ENCODE results near the gene CD48. TPM values are rescaled to one million over a fixed set of nuclear protein-coding genes. Genes with fewer than 3 reads are reported as not detected.

Gene CD48
- total RNA-seq, 1 experiment from 2014 or later, result not detected

GRCh38 chr1:160630523-160631451 lies 80.8 kb downstream of the CD48 start:
- Histone ChIP-seq H3K27me3 (replicated peaks; ENCODE audit: insufficient read depth, low read depth, low read length, poor library complexity) (no peaks in the 10 kb centered on the region), H3K27ac (ENCODE audit: low read depth, low read length, poor library complexity, severe bottlenecking) (peak overlapping the region; percentile 44), H3K4me1 (ENCODE audit: insufficient read depth, low read length, poor library complexity, severe bottlenecking) (peaks cover 19% of the 10 kb centered on the region), H3K36me3 (ENCODE audit: insufficient read depth, low read length, poor library complexity, severe bottlenecking) (no peaks in the 10 kb centered on the region), H3K4me3 (ENCODE audit: low read depth, low read length, poor library complexity, severe bottlenecking) (no peak overlapping the region), H3K9me3 (ENCODE audit: low read depth, low read length, poor library complexity, severe bottlenecking) (no peaks in the 10 kb centered on the region)
- TF ChIP-seq EZH2 (IDR thresholded peaks at IDR 0.05; ENCODE audit: borderline replicate concordance, low read depth, low read length, poor library complexity, severe bottlenecking) (no peak), CTCF (conservative IDR thresholded peaks at IDR 0.05; ENCODE audit: low read depth, low read length) (no peak)
- CTCF ChIA-PET, result no interaction called here
- POLR2A ChIA-PET (ENCODE audit: low non-redundant PET), result interaction anchor here (0.5 to 0.7 kb wide), 2 partner anchors 148 to 239 kb away, joined by 3 to 4 read pairs; no protein-coding TSS in a partner anchor
- no TSS peak for BruUV-seq (replicated peaks)
- intact Hi-C loops (cut with micrococcal nuclease; ENCODE audit: unreplicated experiment), result no loop called here
- DNase-seq (ENCODE audit: low spot score), result peak; percentile 62

GRCh38 chr1:160629286-160630210 lies 82.1 kb downstream of the CD48 start:
- Histone ChIP-seq H3K27me3 (replicated peaks; ENCODE audit: insufficient read depth, low read depth, low read length, poor library complexity) (no peaks in the 10 kb centered on the region), H3K36me3 (ENCODE audit: insufficient read depth, low read length, poor library complexity, severe bottlenecking) (no peaks in the 10 kb centered on the region), H3K4me1 (ENCODE audit: insufficient read depth, low read length, poor library complexity, severe bottlenecking) (peaks cover 19% of the 10 kb centered on the region), H3K27ac (ENCODE audit: low read depth, low read length, poor library complexity, severe bottlenecking) (no peak overlapping the region), H3K4me3 (ENCODE audit: low read depth, low read length, poor library complexity, severe bottlenecking) (no peak overlapping the region), H3K9me3 (ENCODE audit: low read depth, low read length, poor library complexity, severe bottlenecking) (no peaks in the 10 kb centered on the region)
- ChIA-PET CTCF (no interaction called here), POLR2A (ENCODE audit: low non-redundant PET) (interaction anchor here (0.6 kb wide), 1 partner anchor 394 kb away, joined by 3 read pairs; no protein-coding TSS in a partner anchor)
- intact Hi-C loops (cut with micrococcal nuclease; ENCODE audit: unreplicated experiment), result no loop called here
- BruUV-seq (replicated peaks), result no TSS peak
- no peak for DNase-seq (ENCODE audit: low spot score)
- TF ChIP-seq EZH2 (IDR thresholded peaks at IDR 0.05; ENCODE audit: borderline replicate concordance, low read depth, low read length, poor library complexity, severe bottlenecking), result no peak
- TF ChIP-seq CTCF (conservative IDR thresholded peaks at IDR 0.05; ENCODE audit: low read depth, low read length), result no peak

- intact Hi-C loops (cut with micrococcal nuclease; ENCODE audit: unreplicated experiment), result no loop called here
- ChIA-PET CTCF (no interaction called here), POLR2A (ENCODE audit: low non-redundant PET) (no interaction called here)
- peaks cover 19% of the 10 kb centered on the region for H3K4me1 ChIP-seq (ENCODE audit: insufficient read depth, low read length, poor library complexity, severe bottlenecking)
- H3K27me3 ChIP-seq (replicated peaks; ENCODE audit: insufficient read depth, low read depth, low read length, poor library complexity), result no peaks in the 10 kb centered on the region
- H3K27ac ChIP-seq (ENCODE audit: low read depth, low read length, poor library complexity, severe bottlenecking), result no peak overlapping the region
- no peaks in the 10 kb centered on the region for H3K9me3 ChIP-seq (ENCODE audit: low read depth, low read length, poor library complexity, severe bottlenecking)
- H3K4me3 ChIP-seq (ENCODE audit: low read depth, low read length, poor library complexity, severe bottlenecking), result no peak overlapping the region
- DNase-seq (ENCODE audit: low spot score), result no peak
- no peak for TF ChIP-seq EZH2 (IDR thresholded peaks at IDR 0.05; ENCODE audit: borderline replicate concordance, low read depth, low read length, poor library complexity, severe bottlenecking)
- TF ChIP-seq CTCF (conservative IDR thresholded peaks at IDR 0.05; ENCODE audit: low read depth, low read length), result no peak
- no peaks in the 10 kb centered on the region for H3K36me3 ChIP-seq (ENCODE audit: insufficient read depth, low read length, poor library complexity, severe bottlenecking)
- no TSS peak for BruUV-seq (replicated peaks)
Measured at GRCh38 chr1:160628799-160629263, 82.8 kb downstream of the CD48 start.
